Neural cell (in vitro differentiated cells): Measurements from ENCODE around the gene KRT36. TPM values are rescaled to one million over a fixed set of nuclear protein-coding genes. Genes with fewer than 3 reads are reported as not detected.
A peak's percentile ranks its signal among the peaks of the same experiment; 100 is the strongest.

Source experiments
- H2AFZ ChIP-seq: fragments of 200-600, 300-800 bp; sonication (generic), shearing (Covaris generic); 2 replicates; pipeline ENCODE4 v1.6.0; 2014; ENCODE audit warnings: low read depth, mild to moderate bottlenecking, antibody characterized with exemption, low read length, moderate library complexity
- H3F3A ChIP-seq: fragments of 200-600 bp; shearing (Covaris generic); 2 replicates; pipeline ENCODE4 v1.6.1; 2016; ENCODE audit warnings: mild to moderate bottlenecking, moderate library complexity, mixed read lengths, antibody characterized with exemption, low read length; ENCODE audit not compliant: insufficient read depth, poor library complexity, severe bottlenecking
- H3K27ac ChIP-seq: fragments of 200-600, 300-800 bp; sonication (generic), shearing (Covaris generic); 2 replicates; pipeline ENCODE4 v1.5.1; 2014; ENCODE audit warnings: mild to moderate bottlenecking, low read length, moderate library complexity
- H3K27me3 ChIP-seq: fragments of 300-800, 200-600 bp; sonication (generic), shearing (Covaris generic); 2 replicates; pipeline ENCODE4 v1.6.0; 2014; ENCODE audit warnings: mild to moderate bottlenecking, low read depth, low read length, moderate library complexity; ENCODE audit not compliant: insufficient read depth
- H3K36me3 ChIP-seq: fragments of 300-800, 200-600 bp; sonication (generic), shearing (Covaris generic); 2 replicates; pipeline ENCODE4 v1.5.1; 2014; ENCODE audit warnings: mild to moderate bottlenecking, antibody characterized with exemption, low read length, moderate library complexity; ENCODE audit not compliant: insufficient read depth
- H3K4me2 ChIP-seq: fragments of 300-800, 200-600 bp; sonication (generic), shearing (Covaris generic); 2 replicates; pipeline ENCODE4 v1.6.0; 2014; ENCODE audit warnings: mild to moderate bottlenecking, low read length
- H3K4me3 ChIP-seq: fragments of 300-800, 200-600 bp; sonication (generic), shearing (Covaris generic); 2 replicates; pipeline ENCODE4 v1.5.1; 2014; ENCODE audit warnings: mild to moderate bottlenecking, low read length, moderate library complexity
- H3K79me2 ChIP-seq: fragments of 200-600 bp; shearing (Covaris generic); replicated peaks from 2 replicates; pipeline ENCODE4 v1.6.0; 2014; ENCODE audit warnings: mild to moderate bottlenecking, low read length, moderate library complexity; ENCODE audit not compliant: insufficient read depth
- H3K9ac ChIP-seq: fragments of 300-800, 200-600 bp; sonication (generic), shearing (Covaris generic); 2 replicates; pipeline ENCODE4 v1.6.1; 2016; ENCODE audit warnings: mild to moderate bottlenecking, low read length, mixed read lengths
- H3K9me2 ChIP-seq: fragments of 200-600 bp; shearing (Covaris generic); 2 replicates; pipeline ENCODE4 v1.6.1; 2016; ENCODE audit warnings: mild to moderate bottlenecking, low read length, mixed read lengths; ENCODE audit not compliant: insufficient read depth
- H3K9me3 ChIP-seq: fragments of 200-600, 300-800 bp; sonication (generic), shearing (Covaris generic); 2 replicates; pipeline ENCODE4 v1.6.1; 2016; ENCODE audit warnings: mild to moderate bottlenecking, mixed run types, low read length, moderate library complexity, mixed read lengths
- H4K20me1 ChIP-seq: fragments of 200-600 bp; shearing (Covaris generic); 2 replicates; pipeline ENCODE4 v1.6.1; 2016; ENCODE audit warnings: mild to moderate bottlenecking, mixed run types; ENCODE audit not compliant: insufficient read depth
- CTCF ChIP-seq: fragments of 450-650 bp; IDR thresholded peaks from 2 replicates; pipeline ENCODE4 v1.5.1; 2014; ENCODE audit warnings: antibody characterized with exemption, mild to moderate bottlenecking, moderate library complexity; ENCODE audit not compliant: poor library complexity, severe bottlenecking
- EP300 ChIP-seq: fragments of 450-650 bp; conservative IDR thresholded peaks from 2 replicates; pipeline ENCODE4 v1.6.1; 2014; ENCODE audit warnings: antibody characterized with exemption, mild to moderate bottlenecking, moderate library complexity; ENCODE audit not compliant: poor library complexity, severe bottlenecking
- EZH2 ChIP-seq: fragments of 200-600, 300-800 bp; shearing (Covaris generic), sonication (generic); IDR thresholded peaks from 2 replicates; pipeline ENCODE4 v1.6.1; 2014; ENCODE audit warnings: antibody characterized with exemption, low read length, borderline replicate concordance, mild to moderate bottlenecking; ENCODE audit not compliant: insufficient read depth, poor library complexity, severe bottlenecking
- MXI1 ChIP-seq: fragments of 450-650 bp; conservative IDR thresholded peaks from 2 replicates; pipeline ENCODE4 v1.6.1; 2014; ENCODE audit warnings: antibody characterized with exemption, mild to moderate bottlenecking; ENCODE audit not compliant: poor library complexity, severe bottlenecking
- POLR2AphosphoS5 ChIP-seq: IDR thresholded peaks from 2 replicates; pipeline ENCODE4 v1.6.1; 2012
- RAD21 ChIP-seq: fragments of 450-650 bp; conservative IDR thresholded peaks from 2 replicates; pipeline ENCODE4 v1.6.1; 2014; ENCODE audit warnings: antibody characterized with exemption, mild to moderate bottlenecking, moderate library complexity
- REST ChIP-seq: IDR thresholded peaks from 2 replicates; pipeline ENCODE4 v1.6.1; 2012; ENCODE audit warnings: borderline replicate concordance
- SMC3 ChIP-seq: fragments of 450-650 bp; conservative IDR thresholded peaks from 2 replicates; pipeline ENCODE4 v1.6.1; 2014; ENCODE audit warnings: antibody characterized with exemption, mild to moderate bottlenecking, moderate library complexity; ENCODE audit not compliant: poor library complexity
- TAF1 ChIP-seq: IDR thresholded peaks from 2 replicates; pipeline ENCODE4 v1.6.1; 2012; ENCODE audit warnings: low read depth
- polyA plus RNA-seq: library from polyadenylated mRNA; depleted of rRNA; stranded (reverse); fragments of >200 nt; gene quantifications from 2 replicates; pipeline ENCODE4 v1.2.3, GENCODE V29; 2014

The KRT36 gene
- polyA plus RNA-seq, 1 donor from 2014 or later = not detected

- no peak for TF ChIP-seq EP300
- TF ChIP-seq REST = peak; percentile 38
- no peaks in the 10 kb centered on the region for H3K27me3 ChIP-seq
- H2AFZ ChIP-seq = no peak overlapping the region
- H3K36me3 ChIP-seq = no peaks in the 10 kb centered on the region
- H4K20me1 ChIP-seq = no peaks in the 10 kb centered on the region
- no peak overlapping the region for H3K4me2 ChIP-seq
- H3K79me2 ChIP-seq = no peaks in the 10 kb centered on the region
- no peak overlapping the region for H3K27ac ChIP-seq
- no peaks in the 10 kb centered on the region for H3F3A ChIP-seq
- H3K9me3 ChIP-seq = no peaks in the 10 kb centered on the region
- no peaks in the 10 kb centered on the region for H3K9me2 ChIP-seq
- H3K4me3 ChIP-seq = no peak overlapping the region
- H3K9ac ChIP-seq = no peak overlapping the region
These were observed 48.9 kb upstream of the KRT36 start for GRCh38 chr17:41538565-41538991.

- no peak overlapping the region for H3K27ac ChIP-seq
These were observed 48.3 kb upstream of the KRT36 start for GRCh38 chr17:41537990-41538389.

More at GRCh38 chr17:41537990-41538389, 48.3 kb upstream of the KRT36 start:
- Histone ChIP-seq H3K9ac (no peak overlapping the region), H3K4me3 (no peak overlapping the region), H3F3A (no peaks in the 10 kb centered on the region), H3K4me2 (no peak overlapping the region), H3K36me3 (no peaks in the 10 kb centered on the region), H2AFZ (no peak overlapping the region), H3K9me2 (no peaks in the 10 kb centered on the region), H3K27me3 (no peaks in the 10 kb centered on the region), H3K79me2 (no peaks in the 10 kb centered on the region), H3K9me3 (no peaks in the 10 kb centered on the region), H4K20me1 (no peaks in the 10 kb centered on the region)
- no peak for TF ChIP-seq MXI1
- TF ChIP-seq CTCF = no peak
- TF ChIP-seq POLR2AphosphoS5 = no peak
- TF ChIP-seq EP300 = no peak
- TF ChIP-seq SMC3 = no peak
- no peak for TF ChIP-seq RAD21
- TF ChIP-seq TAF1 = no peak
- no peak for TF ChIP-seq REST
- no peak for TF ChIP-seq EZH2
